ENCODE measurements around the gene NTN3.
"Not testable (repeated sequence)": the region's sequence is repeated elsewhere in the genome, so short reads cannot be mapped to it uniquely, and the experiment has no call there.

The NTN3 gene

GRCh38 chr16:2471016-2471652 is at the start of gene NTN3:
Gene NTN3 (plus strand): TSS chr16:2471297. CDS start chr16:2471702, 405 bp downstream.
- no peak for DNase-seq (ENCODE audit: low read depth in 2 of 2)

GRCh38 chr16:2422123-2422867 is 48.8 kb upstream of the NTN3 start:
- DNase-seq (ENCODE audit: low read depth in 2 of 2): no peak

- no peak for DNase-seq (ENCODE audit: low read depth in 2 of 2)
Observed at GRCh38 chr16:2424061-2425007, 46.8 kb upstream of the NTN3 start.

- no peak for DNase-seq (ENCODE audit: low read depth in 2 of 2)
Observed at GRCh38 chr16:2425008-2425518, 46.0 kb upstream of the NTN3 start.

DNA sequence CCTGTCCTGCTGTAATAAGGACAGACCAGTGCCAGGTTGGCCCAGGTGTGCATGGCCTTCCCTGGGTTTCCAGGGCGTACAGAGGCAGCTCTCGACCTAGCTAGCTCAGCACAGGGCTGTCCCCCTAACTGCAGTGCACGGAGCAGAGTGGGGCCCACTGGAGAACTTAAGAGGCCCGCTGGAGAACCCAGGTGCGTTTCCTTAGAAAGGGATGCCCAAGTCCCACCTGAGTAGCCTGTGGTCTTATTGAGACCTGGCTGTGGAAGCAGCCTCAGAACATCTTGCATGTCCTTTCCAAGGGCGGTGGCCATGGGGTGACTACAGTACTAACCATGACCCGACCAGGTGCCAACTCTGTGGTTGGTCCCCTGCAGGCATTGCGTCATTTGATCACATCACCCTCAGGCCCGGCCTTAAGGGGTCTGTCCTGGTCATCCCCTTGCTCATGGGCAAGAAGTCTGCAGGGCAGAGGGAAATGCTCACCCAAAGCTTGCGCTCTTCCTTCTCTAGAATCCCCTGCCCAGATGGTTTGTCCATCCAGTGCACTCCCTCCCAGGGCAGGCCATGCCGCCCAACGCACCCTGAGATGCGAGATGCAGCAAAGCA is 45.2 kb upstream of the NTN3 start:
- no peak for DNase-seq (ENCODE audit: low read depth in 2 of 2)

DNA sequence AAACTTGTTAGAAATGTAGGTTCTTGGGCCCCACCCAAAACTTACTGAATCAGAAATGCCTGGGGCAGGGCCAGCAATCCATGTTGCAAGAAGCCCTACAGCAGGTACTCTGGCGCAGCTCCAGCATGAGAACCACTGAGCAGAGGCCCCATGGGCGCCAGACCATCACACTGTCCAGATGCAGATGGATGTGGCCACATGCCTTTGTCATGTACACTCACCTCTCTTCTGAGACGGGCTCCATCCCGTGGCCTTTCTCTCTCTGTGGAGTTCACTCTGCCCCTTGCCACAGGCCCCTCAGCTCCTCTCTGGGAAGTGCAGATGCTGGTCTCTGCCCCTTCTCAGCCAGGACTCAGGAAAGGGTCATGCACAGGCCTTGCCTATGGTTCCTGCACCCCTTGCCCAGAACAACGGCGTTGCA is 44.1 kb upstream of the NTN3 start:
- DNase-seq (ENCODE audit: low read depth in 2 of 2): no peak

- DNase-seq (ENCODE audit: low read depth in 2 of 2): no peak
Observed at GRCh38 chr16:2427526-2427925, 43.6 kb upstream of the NTN3 start.

- no peak for DNase-seq (ENCODE audit: low read depth in 2 of 2)
Observed at GRCh38 chr16:2428051-2428783, 42.9 kb upstream of the NTN3 start.

- peak in 1 of 2 donors; percentile 12 for DNase-seq (ENCODE audit: low read depth in 2 of 2)
Observed at GRCh38 chr16:2428784-2429033, 42.4 kb upstream of the NTN3 start.

- DNase-seq (ENCODE audit: low read depth in 2 of 2): peak; percentile 94 to 98
Observed at GRCh38 chr16:2429034-2429770, 41.9 kb upstream of the NTN3 start, which contains the start of gene CCNF. Gene CCNF (plus strand): TSS chr16:2429447. CDS start chr16:2429482, 35 bp downstream.

DNA sequence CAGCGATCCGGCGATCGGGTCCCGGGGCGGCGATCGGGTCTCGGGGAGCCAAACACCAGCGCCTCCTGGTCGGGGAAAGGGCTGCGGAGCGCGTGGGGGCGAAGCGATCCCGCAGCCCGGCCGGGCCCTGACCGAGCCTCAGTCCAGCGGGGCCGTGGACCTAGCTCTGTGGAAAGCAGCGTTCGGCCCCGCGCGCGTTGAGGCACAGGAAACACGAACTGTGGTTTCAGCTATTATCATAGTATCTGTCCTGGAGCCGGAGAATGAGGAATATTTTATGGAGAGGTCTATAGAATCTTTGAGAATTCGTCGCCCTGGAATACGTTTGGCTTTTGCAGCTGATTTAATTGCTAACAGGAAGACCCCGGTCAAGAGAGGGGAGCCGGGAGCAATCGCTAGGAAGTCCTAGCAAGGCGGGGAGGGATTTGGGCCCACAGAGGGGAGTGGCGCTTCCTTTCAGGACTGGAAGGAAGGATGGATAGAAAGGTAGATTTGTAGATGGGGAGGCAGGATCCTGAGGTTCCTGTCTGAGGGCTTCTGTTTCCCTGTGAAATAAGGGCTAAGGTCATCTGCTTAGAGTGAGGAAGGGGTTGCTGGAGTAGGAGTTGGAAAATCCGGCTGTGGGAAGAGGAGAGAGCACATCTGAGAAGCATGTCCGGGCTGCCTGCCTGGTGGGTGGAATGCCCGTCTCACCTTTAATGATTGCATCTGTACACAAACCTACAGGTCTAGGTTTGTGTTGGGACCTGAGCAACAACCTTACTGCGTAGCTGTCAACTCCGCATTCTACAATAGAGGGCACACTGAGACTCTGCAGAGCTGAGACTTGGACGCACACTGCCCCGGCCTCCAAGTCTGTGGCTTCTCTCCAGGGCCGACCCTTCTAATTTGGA is 41.1 kb upstream of the NTN3 start:
- no peak for DNase-seq (ENCODE audit: low read depth in 2 of 2)

- no peak for DNase-seq (ENCODE audit: low read depth in 2 of 2)
Observed at GRCh38 chr16:2432286-2432685, 38.8 kb upstream of the NTN3 start.

DNA sequence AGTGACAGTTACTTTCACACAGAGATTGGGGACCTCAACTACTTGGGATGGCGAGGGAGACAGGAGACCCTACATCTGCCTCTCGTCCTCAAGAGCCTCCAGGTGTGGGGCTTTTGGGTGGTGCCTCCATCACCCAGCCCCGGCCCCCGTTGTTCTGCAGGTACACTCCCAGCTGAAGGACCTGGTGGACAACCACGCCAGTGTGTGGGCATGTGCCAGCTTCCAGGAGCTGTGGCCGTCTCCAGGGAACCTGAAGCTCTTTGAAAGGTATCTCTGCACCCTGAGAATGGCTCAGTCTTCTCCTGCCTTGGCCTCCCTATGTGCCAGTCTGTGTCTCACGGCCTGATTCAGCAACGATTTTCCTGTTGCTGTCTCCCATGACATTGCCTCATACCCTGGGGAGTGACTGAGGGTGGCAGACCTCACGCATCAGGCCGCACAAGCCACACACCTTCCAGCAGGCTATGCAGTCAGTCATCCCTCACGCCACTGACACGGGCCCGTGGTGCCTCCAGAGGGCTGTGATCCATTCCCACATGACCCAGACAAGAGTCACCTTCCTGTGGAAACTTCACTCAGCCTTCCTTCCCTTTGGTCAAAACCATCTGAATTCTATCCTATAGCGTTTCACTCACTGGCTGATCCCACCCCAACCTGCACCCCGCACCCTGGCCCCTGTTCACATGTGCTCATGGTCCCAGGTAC is 38.1 kb upstream of the NTN3 start:
- DNase-seq (ENCODE audit: low read depth in 2 of 2): no peak

- not testable (repeated sequence) for DNase-seq (ENCODE audit: low read depth in 2 of 2)
Observed at GRCh38 chr16:2435236-2435635, 35.9 kb upstream of the NTN3 start.

DNA sequence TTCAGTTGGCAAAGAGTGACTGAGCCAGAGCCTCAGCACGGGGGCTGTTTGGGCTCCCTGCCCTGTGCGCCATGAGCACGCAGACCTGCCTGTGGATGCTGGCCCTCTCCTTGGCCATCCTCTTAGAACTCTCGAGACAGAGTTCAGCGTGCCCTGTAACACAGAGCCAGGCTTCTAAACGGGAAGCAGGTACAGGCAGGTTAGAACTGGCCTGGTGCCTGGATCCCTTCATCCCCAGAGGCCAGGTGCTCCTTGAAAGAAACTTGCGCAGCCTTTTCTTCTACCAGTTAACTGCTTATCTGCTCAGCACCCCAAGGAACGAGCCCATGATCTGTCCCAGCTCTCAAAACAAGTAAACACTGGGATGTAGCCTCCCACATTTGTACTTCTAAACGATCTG is 35.0 kb upstream of the NTN3 start:
- no peak for DNase-seq (ENCODE audit: low read depth in 2 of 2)

- DNase-seq (ENCODE audit: low read depth in 2 of 2): no peak
Observed at GRCh38 chr16:2437032-2437790, 33.9 kb upstream of the NTN3 start.

- no peak for DNase-seq (ENCODE audit: low read depth in 2 of 2)
Observed at GRCh38 chr16:2438121-2438520, 33.0 kb upstream of the NTN3 start.

GRCh38 chr16:2439598-2439997 is 31.5 kb upstream of the NTN3 start:
- DNase-seq (ENCODE audit: low read depth in 2 of 2): no peak
